ENCODE results near the gene IL4.

DNA sequence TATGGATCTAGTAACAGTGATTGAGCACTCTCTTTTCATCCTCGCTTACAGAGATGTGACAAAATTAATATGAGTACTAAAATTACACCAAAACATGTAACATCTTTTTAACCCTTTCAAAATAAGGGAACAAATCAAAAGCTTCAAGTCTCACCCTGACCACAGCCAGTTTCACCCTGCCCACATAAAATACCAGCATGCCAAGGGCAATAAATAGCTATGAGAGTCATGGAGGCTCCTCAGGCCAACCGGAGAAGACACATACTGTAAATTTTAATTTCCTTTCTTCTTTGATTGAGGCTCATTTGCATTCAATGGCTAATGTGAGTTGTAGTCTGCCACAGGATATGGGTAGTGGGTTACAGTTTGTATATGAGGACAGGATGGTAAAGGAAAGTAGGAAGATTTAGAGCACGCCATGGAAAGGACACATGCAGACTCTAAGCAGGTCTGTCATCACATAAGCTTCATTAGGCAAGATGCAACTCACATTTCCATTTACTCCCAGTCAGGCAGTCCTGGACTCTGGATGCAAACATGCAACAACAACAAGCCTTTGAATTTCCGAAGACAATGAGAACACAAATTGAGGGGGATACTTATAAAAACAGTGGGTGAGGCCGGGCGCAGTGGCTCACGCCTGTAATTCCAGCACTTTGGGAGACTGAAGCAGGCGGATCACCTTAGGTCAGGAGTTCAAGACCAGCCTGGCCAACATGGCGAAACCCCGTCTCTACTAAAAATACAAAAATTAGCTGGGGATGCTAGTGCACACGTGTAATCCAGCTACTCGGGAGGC lies 11.3 kb downstream of the IL4 start:
- TF ChIP-seq, protein P1, sequence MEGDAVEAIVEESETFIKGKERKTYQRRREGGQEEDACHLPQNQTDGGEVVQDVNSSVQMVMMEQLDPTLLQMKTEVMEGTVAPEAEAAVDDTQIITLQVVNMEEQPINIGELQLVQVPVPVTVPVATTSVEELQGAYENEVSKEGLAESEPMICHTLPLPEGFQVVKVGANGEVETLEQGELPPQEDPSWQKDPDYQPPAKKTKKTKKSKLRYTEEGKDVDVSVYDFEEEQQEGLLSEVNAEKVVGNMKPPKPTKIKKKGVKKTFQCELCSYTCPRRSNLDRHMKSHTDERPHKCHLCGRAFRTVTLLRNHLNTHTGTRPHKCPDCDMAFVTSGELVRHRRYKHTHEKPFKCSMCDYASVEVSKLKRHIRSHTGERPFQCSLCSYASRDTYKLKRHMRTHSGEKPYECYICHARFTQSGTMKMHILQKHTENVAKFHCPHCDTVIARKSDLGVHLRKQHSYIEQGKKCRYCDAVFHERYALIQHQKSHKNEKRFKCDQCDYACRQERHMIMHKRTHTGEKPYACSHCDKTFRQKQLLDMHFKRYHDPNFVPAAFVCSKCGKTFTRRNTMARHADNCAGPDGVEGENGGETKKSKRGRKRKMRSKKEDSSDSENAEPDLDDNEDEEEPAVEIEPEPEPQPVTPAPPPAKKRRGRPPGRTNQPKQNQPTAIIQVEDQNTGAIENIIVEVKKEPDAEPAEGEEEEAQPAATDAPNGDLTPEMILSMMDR (IDR thresholded peaks at IDR 0.05) = no peak
- TF ChIP-seq POLR2A (IDR thresholded peaks at IDR 0.05; ENCODE audit: low read depth) (no peak), POLR2AphosphoS5 (IDR thresholded peaks at IDR 0.05) (no peak)

All from esophagus muscularis mucosa (tissue), 3 donors.